Lung (tissue), 12 donors: ENCODE results near the gene SLC25A27. TPM values are rescaled to one million over a fixed set of nuclear protein-coding genes. Genes with fewer than 3 reads are reported as not detected.

Experiments used
- ATAC-seq: fragments of 200-7000 bp; cut with Tn5 transposase; one replicate; pipeline ENCODE4 v1.9.1; 2020; ENCODE audit warnings: moderate number of reproducible peaks; ENCODE audit not compliant: insufficient read depth, low FRiP score
- DNase-seq, 3 donors: peaks; one replicate each; pipeline ENCODE4 v3.0.0-alpha.2; 2013 to 2017
- H3K27ac ChIP-seq, 2 donors: one replicate each; pipeline ENCODE4 v1.5.1; 2013; ENCODE audit warnings: mild to moderate bottlenecking in 2 of 2, moderate library complexity in 2 of 2, control low read depth in 1 of 2, inconsistent platforms in 1 of 2, low read depth in 1 of 2, low read length in 1 of 2
- H3K27me3 ChIP-seq, 3 donors: one replicate each; pipeline ENCODE4 v1.5.1; 2013; ENCODE audit warnings: low read length in 2 of 3; ENCODE audit not compliant: control insufficient read depth in 3 of 3, insufficient read depth in 3 of 3
- H3K36me3 ChIP-seq, 4 donors: one replicate each; pipeline ENCODE4 v1.5.1; 2013; ENCODE audit warnings: low read length in 4 of 4, mild to moderate bottlenecking in 1 of 4, moderate library complexity in 1 of 4; ENCODE audit not compliant: control insufficient read depth in 4 of 4, insufficient read depth in 4 of 4
- H3K4me1 ChIP-seq, 5 donors: one replicate each; pipeline ENCODE4 v1.5.1; 2013; ENCODE audit warnings: low read length in 5 of 5, mild to moderate bottlenecking in 2 of 5, moderate library complexity in 1 of 5; ENCODE audit not compliant: control insufficient read depth in 5 of 5, insufficient read depth in 5 of 5
- H3K4me3 ChIP-seq: one replicate; pipeline ENCODE4 v1.5.1; 2013; ENCODE audit warnings: mild to moderate bottlenecking, control low read depth, moderate library complexity
- H3K9ac ChIP-seq, 2 donors: one replicate each; pipeline ENCODE4 v1.5.1; 2013; ENCODE audit warnings: low read length in 2 of 2, control low read depth in 1 of 2; ENCODE audit not compliant: insufficient read depth in 1 of 2
- H3K9me3 ChIP-seq, 4 donors: one replicate each; pipeline ENCODE4 v1.5.1; 2013; ENCODE audit warnings: low read length in 3 of 4, mild to moderate bottlenecking in 1 of 4, moderate library complexity in 1 of 4; ENCODE audit not compliant: control insufficient read depth in 4 of 4, insufficient read depth in 3 of 4
- WGBS, 2 donors: extraction: QIAGEN DNeasy Blood & Tissue Kit; methylation state at CpG; one replicate each; pipeline ENCODE4 v1.1.7; 2013; 5-methylcytosine and 5-hydroxymethylcytosine counted together
- polyA plus RNA-seq, 2 donors: library from polyadenylated mRNA; stranded (reverse); fragments of 200-250 nt; gene quantifications; one replicate each; pipeline ENCODE4 v1.2.1, GENCODE V29; 2013
- total RNA-seq, 2 donors: library from RNA; depleted of rRNA in 1 of 2; stranded (reverse); fragments of >200 nt in 1 of 2; gene quantifications; one replicate each; pipeline ENCODE4 v1.2.1, GENCODE V29; 2014 to 2021
- TF ChIP-seq, protein P1 (sequence below): IDR thresholded peaks from 2 replicates; pipeline ENCODE4 v1.5.1; 2012; ENCODE audit warnings: mild to moderate bottlenecking; ENCODE audit errors: control extremely low read depth, extremely low read depth
- donor health status: control.
- donor health status: control.
- donor health status: Bipolar disorder and iron deficiency.
- donor health status: healthy.
- donor health status: DM: yes; HTN: yes; CAD: no.

The SLC25A27 gene
- total and polyA plus RNA-seq, 4 donors, result 2.9 to 99.3 (median 12.2) TPM

- H3K4me1 ChIP-seq, result peaks cover 0 to 4% (median 0%) of the 10 kb centered on the region in 5 donors
- H3K27ac ChIP-seq, result no peak overlapping the region
- ATAC-seq (peak; percentile 41), DNase-seq (peak in 2 of 3 donors; percentile 55 to 58)
- H3K4me3 ChIP-seq, result no peak overlapping the region
- no peaks in the 10 kb centered on the region for H3K9me3 ChIP-seq
- H3K27me3 ChIP-seq, result no peaks in the 10 kb centered on the region
- TF ChIP-seq, protein P1, sequence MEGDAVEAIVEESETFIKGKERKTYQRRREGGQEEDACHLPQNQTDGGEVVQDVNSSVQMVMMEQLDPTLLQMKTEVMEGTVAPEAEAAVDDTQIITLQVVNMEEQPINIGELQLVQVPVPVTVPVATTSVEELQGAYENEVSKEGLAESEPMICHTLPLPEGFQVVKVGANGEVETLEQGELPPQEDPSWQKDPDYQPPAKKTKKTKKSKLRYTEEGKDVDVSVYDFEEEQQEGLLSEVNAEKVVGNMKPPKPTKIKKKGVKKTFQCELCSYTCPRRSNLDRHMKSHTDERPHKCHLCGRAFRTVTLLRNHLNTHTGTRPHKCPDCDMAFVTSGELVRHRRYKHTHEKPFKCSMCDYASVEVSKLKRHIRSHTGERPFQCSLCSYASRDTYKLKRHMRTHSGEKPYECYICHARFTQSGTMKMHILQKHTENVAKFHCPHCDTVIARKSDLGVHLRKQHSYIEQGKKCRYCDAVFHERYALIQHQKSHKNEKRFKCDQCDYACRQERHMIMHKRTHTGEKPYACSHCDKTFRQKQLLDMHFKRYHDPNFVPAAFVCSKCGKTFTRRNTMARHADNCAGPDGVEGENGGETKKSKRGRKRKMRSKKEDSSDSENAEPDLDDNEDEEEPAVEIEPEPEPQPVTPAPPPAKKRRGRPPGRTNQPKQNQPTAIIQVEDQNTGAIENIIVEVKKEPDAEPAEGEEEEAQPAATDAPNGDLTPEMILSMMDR, result peak; percentile 33
- H3K9ac ChIP-seq, result no peak overlapping the region
- H3K36me3 ChIP-seq, result peaks cover 0 to 17% (median 3%) of the 10 kb centered on the region in 4 donors
- 18% methylated on average over 3 of the region's 3 CpGs for WGBS, 2 donors
Observed at GRCh38 chr6:46626228-46626909, 26.4 kb upstream of the SLC25A27 start.

DNA sequence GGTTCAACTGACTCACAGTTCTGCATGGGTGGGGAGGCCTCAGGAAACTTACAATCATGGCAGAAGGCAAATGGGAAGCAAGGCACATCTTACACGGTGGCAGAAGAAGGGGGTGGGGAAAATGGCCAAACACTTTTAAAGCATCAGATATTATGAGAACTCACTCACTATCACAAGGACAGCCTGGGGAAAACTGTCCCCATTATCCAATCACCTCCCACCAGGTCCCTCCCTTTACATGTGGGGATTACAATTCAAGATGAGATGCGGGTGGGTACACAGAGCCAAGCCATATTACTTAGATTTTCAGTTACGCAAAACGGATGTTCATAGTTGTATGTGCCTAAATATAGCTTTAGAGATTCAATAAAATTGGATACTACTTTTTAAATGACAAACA, 25.8 kb upstream of the SLC25A27 start:
- no peaks in the 10 kb centered on the region for H3K27me3 ChIP-seq
- H3K9me3 ChIP-seq, result no peaks in the 10 kb centered on the region
- H3K4me1 ChIP-seq, result peaks cover 0 to 4% (median 0%) of the 10 kb centered on the region in 5 donors
- DNase-seq (no peak), ATAC-seq (no peak)
- 88 to 92% methylated on average over 4 of the region's 4 CpGs for WGBS, 2 donors
- no peak overlapping the region for H3K27ac ChIP-seq
- H3K36me3 ChIP-seq, result peaks cover 0 to 17% (median 3%) of the 10 kb centered on the region in 4 donors
- no peak overlapping the region for H3K9ac ChIP-seq
- TF ChIP-seq, protein P1, result no peak
- no peak overlapping the region for H3K4me3 ChIP-seq

DNA sequence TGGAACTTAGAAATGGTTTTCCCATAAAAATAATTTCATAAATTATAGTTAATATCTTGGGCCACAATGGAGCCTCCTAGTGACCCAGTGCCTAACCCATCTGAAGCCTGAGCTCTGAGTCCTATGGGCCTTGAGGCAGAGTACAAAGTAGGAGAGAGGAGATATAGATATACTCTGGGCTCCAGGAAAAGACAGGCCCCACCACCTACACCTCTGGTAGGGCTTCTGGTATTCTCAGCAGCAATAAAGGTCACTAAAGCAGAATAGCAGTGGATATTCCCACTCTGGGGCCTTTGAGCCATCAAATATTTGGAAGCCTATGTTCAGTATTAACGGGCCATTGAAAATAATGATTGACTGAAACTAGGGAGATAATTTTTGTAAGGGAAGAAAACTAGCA, 24.3 kb upstream of the SLC25A27 start:
- H3K9me3 ChIP-seq, result no peaks in the 10 kb centered on the region
- no peak overlapping the region for H3K9ac ChIP-seq
- 87 to 96% methylated on average over 1 of the region's 1 CpG for WGBS, 2 donors
- TF ChIP-seq, protein P1, result no peak
- ATAC-seq, result no peak
- no peak overlapping the region for H3K4me3 ChIP-seq
- no peaks in the 10 kb centered on the region for H3K27me3 ChIP-seq
- no peak overlapping the region for H3K27ac ChIP-seq
- peaks cover 0 to 8% (median 0%) of the 10 kb centered on the region in 4 donors for H3K36me3 ChIP-seq
- peaks cover 0 to 4% (median 0%) of the 10 kb centered on the region in 5 donors for H3K4me1 ChIP-seq
- DNase-seq, result no peak

- TF ChIP-seq, protein P1, result no peak
- Histone ChIP-seq H3K9ac (no peak overlapping the region), H3K4me1 (peaks cover 0 to 4% (median 0%) of the 10 kb centered on the region in 5 donors), H3K9me3 (no peaks in the 10 kb centered on the region), H3K4me3 (no peak overlapping the region), H3K27me3 (no peaks in the 10 kb centered on the region), H3K36me3 (peaks cover 0 to 8% (median 0%) of the 10 kb centered on the region in 4 donors), H3K27ac (no peak overlapping the region)
- no peak for DNase-seq
- WGBS, 2 donors, result 82 to 90% methylated on average over 3 of the region's 3 CpGs
- ATAC-seq, result no peak
Observed at GRCh38 chr6:46628976-46629375, 23.8 kb upstream of the SLC25A27 start.
